Stimulated activated CD4-positive, alpha-beta T cell treated with anti-CD3 and anti-CD28 coated beads, Interleukin-4, amount 100 ng/mL, for 1 hour (primary cell): ENCODE results near the gene ALPI.
A peak's percentile ranks its signal among the peaks of the same experiment; 100 is the strongest.
"Not testable (repeated sequence)": the region's sequence is repeated elsewhere in the genome, so short reads cannot be mapped to it uniquely, and the experiment has no call there.

Source experiments
- DNase-seq: peaks from one replicate; pipeline ENCODE4 v3.0.0-alpha.2; 2020

ALPI gene

GRCh38 chr2:232421189-232421785 is 34.7 kb upstream of the ALPI start:
- DNase-seq: no peak

DNA sequence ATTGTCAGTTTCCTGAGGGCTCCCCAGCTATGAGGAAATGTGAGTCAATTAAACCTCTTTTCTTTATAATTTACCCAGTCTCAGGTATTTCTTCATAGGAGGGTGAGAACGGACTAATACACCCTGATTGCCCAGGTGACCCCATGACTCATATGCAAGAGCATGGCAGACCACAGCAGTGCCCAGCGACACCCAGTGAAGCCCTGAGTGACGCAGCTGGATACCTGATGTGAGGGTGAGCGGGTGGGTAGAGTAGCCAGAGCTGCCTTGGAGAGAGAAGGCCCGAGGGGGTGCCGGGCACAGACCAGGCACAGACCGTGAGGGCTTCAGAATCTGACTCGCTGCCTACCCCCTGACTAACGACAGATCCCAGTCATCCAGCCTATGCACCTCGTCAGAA is 33.9 kb upstream of the ALPI start:
- no peak for DNase-seq

DNA sequence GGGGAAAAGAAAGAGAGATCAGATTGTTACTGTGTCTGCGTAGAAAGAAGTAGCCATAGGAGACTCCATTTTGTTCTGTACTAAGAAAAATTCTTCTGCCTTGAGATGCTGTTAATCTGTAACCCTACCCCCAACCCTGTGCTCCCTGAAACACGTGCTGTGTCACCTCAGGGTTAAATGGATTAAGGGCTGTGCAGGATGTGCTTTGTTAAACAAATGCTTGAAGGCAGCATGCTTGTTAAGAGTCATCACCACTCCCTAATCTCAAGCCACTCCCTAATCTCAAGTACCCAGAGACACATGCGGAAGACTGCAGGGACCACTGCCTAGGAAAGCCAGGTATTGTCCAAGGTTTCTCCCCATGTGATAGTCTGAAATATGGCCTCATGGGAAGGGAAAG is 33.0 kb upstream of the ALPI start:
- DNase-seq: not testable (repeated sequence)

DNA sequence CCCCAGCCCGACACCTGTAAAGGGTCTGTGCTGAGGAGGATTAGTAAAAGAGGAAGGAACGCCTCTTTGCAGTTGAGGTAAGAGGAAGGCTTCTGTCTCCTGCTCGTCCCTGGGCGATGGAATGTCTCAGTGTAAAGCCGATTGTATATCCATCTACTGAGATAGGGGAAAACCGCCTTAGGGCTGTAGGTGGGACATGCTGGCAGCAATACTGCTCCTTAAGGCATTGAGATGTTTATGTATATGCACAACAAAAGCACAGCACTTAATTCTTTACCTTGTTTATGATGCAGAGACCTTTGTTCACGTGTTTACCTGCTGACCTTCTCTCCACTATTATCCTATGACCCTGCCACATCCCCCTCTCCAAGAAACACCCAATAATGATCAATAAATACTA is 32.5 kb upstream of the ALPI start:
- DNase-seq: not testable (repeated sequence)

GRCh38 chr2:232431705-232432590 is 24.0 kb upstream of the ALPI start:
- no peak for DNase-seq

- DNase-seq: no peak
Measured at GRCh38 chr2:232432598-232433184, 23.3 kb upstream of the ALPI start.

DNA sequence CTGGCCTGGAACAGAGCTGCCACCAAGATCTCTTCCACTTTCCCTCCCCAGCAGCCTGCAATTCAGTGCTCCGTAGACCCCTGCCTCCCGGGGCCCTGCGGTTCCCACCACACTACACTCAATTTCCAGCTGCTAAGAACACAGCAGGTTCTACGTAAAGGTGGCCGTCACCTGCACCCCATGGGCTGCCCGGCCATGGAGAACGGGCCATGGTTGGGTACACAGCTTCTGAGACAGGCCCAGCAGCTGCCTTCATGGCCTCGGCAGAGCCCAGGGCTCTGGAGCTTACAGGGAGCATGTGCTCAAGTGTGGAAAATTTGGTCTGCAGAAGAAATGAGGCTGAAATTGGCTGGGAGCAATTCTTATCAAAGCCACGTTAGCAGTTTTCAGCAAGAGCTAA is 22.3 kb upstream of the ALPI start:
- not testable (repeated sequence) for DNase-seq

GRCh38 chr2:232434091-232434490 is 21.9 kb upstream of the ALPI start:
- no peak for DNase-seq

- no peak for DNase-seq
Measured at GRCh38 chr2:232434563-232435374, 21.2 kb upstream of the ALPI start.

DNA sequence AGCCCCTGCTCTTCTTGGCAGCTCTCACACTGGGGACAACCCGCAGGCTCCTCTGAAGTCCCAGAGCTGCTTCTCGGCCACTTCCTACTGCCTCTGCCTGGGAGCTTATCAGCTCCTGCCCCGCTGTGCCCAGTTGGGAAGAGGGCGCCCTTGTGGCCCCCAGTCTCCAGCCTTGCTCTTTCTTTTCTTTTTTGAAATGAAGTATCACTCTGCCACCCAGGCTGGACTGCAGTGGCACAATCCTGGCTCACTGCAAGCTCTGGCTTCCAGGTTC is 20.6 kb upstream of the ALPI start:
- no peak for DNase-seq

DNA sequence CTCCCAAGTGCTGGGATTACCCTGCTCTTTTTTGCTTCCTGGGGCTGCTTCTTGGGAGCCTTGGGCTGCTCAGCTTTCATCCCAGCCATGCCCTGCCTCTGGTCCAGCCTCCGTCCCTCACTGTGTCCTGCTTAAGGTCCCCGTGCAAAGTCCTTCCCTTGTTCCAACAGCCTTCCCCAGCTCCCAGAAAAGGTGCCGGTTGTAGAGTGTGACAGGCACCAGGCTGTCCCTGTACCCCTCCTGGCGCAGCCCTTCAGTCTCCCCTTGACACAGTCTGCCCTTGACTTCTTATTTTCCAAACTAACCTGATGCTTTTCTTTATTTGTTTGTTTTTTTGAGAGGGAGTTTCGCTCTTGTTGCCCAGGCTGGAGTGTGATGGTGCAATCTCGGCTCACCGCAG is 20.1 kb upstream of the ALPI start:
- DNase-seq: no peak

- DNase-seq: no peak
Measured at GRCh38 chr2:232436381-232437194, 19.4 kb upstream of the ALPI start.

GRCh38 chr2:232437195-232437571 is 18.8 kb upstream of the ALPI start:
- DNase-seq: no peak

GRCh38 chr2:232438091-232438490 is 17.9 kb upstream of the ALPI start:
- DNase-seq: no peak

DNA sequence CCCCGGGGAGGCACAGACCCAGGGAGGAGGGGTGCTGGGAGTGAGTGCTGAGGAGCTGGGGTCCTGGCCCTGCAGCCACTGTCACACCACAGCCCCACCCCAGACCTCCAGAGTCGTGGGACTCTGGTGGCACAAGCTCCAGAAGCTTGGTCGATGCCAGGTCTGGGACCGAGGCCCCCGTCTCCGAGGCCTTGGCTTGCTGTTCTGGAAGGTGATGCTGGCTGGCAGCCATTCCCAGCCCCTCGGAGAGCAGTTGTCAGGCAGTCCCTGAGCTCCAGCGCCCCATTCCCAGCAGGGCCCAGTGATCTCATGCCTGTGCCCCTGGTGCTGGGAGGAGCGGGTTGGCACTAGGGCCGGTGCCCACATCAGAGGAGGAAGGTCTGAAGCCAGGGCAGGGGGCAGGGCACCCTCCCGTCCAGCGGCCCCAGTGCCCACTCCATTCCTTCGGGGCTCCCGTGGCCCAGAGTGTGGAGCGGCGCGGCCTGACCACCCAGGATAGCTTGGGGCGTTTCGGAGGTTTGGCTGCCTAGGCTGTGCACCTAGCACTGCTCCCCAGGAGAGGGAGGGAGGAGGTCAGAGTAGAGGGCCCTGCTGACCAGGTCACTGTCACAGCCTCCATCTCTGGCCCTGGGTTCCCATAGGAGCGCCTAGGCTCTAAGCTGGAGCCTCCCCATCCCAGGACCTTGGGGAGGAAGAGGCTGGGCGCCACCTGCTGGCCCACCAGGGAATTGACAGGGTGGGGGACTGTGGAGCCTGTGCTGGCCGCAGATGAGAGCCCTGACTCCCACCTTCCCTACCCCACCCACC is 16.8 kb upstream of the ALPI start:
- DNase-seq: peak; percentile 53

GRCh38 chr2:232439758-232440135 is 16.2 kb upstream of the ALPI start:
- no peak for DNase-seq

- DNase-seq: peak; percentile 89
Measured at GRCh38 chr2:232440220-232441018, 15.5 kb upstream of the ALPI start.

GRCh38 chr2:232441147-232441651 is 14.8 kb upstream of the ALPI start:
- DNase-seq: no peak

- not testable (repeated sequence) for DNase-seq
Measured at GRCh38 chr2:232441922-232442321, 14.0 kb upstream of the ALPI start.

DNA sequence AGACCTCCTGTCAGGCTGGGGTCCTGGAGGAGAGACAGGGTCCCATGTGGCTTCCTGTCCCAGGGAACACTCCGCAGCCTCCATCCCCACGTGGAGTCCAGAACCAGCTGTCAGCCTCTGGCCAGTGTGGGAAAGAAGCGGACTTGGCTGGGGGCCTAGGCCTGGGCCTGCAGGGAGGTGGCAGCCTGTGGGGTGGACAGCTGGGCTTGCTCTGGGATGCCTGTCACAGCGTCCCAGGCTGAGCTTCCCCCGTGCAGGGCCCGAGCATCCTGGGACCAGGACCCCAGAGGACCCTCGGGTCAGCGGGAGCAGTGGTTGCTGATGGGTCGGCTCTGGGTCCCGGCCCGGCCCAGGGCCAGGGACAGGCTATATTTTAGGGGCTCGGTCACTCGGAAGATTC is 13.5 kb upstream of the ALPI start:
- not testable (repeated sequence) for DNase-seq

DNA sequence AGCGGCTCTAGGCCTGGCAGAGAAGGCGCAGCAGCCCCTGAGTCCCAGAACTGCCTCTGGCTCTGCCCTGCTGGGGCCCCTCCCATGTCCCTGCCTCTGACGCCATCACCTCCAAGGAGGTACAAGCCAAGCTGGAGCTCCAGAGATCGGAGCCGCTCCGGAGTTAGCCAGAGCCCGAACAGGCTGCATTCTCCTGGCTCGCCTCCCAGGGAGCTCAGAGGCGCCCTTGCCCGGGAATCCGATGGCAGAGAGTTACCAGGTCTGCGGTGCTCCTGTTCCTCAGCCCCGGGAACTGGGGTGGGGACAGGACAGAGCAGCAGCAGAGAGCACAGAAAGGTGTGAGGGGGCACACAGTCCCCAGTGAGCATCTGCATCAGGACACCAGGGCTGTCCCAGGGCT is 12.9 kb upstream of the ALPI start:
- not testable (repeated sequence) for DNase-seq
